Fibroblast of skin of right biceps (primary cell): ENCODE data around the gene DNPEP.
A peak's percentile ranks its signal among the peaks of the same experiment; 100 is the strongest.
"Not testable (repeated sequence)": the region's sequence is repeated elsewhere in the genome, so short reads cannot be mapped to it uniquely, and the experiment has no call there.

Experiments used
- DNase-seq: peaks from one replicate; pipeline ENCODE4 v3.0.0-alpha.2; 2013

Gene DNPEP

GRCh38 chr2:219418155-219419011 is 30.7 kb upstream of the DNPEP start, which contains the start of gene DES:
TSS of gene DES (plus strand) at chr2:219418377. CDS start at chr2:219418463, 86 bp downstream.
- no peak for DNase-seq

DNA sequence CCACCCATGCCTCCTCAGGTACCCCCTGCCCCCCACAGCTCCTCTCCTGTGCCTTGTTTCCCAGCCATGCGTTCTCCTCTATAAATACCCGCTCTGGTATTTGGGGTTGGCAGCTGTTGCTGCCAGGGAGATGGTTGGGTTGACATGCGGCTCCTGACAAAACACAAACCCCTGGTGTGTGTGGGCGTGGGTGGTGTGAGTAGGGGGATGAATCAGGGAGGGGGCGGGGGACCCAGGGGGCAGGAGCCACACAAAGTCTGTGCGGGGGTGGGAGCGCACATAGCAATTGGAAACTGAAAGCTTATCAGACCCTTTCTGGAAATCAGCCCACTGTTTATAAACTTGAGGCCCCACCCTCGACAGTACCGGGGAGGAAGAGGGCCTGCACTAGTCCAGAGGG is 29.7 kb upstream of the DNPEP start:
- DNase-seq: no peak

GRCh38 chr2:219416938-219417337 is 29.2 kb upstream of the DNPEP start:
- no peak for DNase-seq

GRCh38 chr2:219416235-219416602 is 28.5 kb upstream of the DNPEP start:
- no peak for DNase-seq

DNA sequence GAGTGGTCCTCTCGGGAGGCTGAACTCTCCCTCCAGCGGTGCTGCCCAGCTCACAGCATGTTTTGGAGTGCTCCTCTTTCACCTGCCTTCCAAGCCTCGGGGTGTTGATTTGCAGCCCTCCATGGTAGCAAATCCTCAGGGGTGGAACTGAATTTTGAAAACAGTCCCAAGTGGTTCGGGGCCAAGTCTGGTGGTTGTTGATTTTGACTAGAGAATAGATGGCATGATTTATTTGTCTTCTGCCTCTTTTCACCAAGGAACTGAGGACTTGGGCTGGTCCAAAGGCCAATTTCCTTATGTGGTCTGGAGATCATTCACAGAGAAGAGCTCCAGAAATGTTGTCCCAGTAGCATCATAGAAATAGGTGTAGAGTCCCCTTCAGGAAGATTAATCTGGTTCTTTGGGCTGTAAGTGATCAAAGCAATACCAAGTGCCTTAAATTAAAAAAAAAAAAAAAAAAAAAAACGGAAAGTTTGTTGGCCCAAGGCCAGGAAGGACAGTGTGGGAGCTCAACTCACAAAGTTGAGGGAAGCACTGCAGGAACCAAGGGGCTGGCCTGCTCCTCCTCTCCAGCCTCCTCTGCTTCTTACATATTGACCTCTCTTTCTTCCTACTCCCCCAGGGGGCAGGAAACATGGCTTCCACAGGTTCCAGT is 28.0 kb upstream of the DNPEP start:
- DNase-seq: no peak

DNA sequence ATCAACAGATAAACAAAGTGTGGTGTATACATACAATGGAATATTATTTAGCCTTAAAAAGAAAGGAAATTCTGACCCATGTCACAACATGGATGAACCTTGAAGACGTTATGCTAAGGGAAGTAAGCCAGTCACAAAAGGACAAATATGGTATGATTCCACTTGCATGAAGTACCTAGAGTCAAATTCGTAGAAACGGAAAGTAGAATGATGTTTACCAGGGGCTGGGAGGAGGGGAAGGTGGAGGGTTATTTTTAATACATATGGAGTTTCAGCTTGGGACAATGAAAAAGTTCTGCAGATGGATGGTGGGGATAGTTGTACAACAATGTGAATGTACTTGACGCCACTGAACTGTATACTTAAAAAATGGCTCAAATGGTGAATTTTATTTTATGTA is 27.1 kb upstream of the DNPEP start:
- no peak for DNase-seq

GRCh38 chr2:219410390-219410789 is 22.7 kb upstream of the DNPEP start:
- DNase-seq: no peak

DNA sequence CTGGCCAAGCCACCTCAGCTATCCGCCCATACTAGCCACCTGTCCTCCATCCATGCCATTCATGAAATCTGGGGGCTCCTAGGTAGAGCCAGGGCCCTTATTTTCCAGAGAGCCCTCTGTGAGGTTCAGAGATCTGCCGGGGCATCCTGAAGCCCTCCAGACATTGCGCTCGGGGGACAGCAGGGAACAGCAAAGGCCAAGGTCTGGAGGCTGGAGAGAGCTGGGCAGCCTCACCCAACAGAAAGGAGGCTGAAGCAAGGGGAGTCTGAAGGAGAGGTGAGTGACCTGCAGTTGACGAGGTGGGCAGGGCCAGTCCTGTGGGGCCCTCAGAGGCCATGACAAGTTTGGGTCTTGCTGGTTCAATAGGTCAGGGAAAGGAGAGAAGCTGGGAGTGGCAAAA is 21.9 kb upstream of the DNPEP start:
- DNase-seq: no peak

- peak; percentile 68 for DNase-seq
Observed at GRCh38 chr2:219408631-219409030, 20.9 kb upstream of the DNPEP start.

GRCh38 chr2:219408204-219408603 is 20.5 kb upstream of the DNPEP start:
- DNase-seq: peak; percentile 28

GRCh38 chr2:219407343-219407742 is 19.6 kb upstream of the DNPEP start:
- DNase-seq: not testable (repeated sequence)

GRCh38 chr2:219406861-219407230 is 19.1 kb upstream of the DNPEP start:
- peak; percentile 99 for DNase-seq

DNA sequence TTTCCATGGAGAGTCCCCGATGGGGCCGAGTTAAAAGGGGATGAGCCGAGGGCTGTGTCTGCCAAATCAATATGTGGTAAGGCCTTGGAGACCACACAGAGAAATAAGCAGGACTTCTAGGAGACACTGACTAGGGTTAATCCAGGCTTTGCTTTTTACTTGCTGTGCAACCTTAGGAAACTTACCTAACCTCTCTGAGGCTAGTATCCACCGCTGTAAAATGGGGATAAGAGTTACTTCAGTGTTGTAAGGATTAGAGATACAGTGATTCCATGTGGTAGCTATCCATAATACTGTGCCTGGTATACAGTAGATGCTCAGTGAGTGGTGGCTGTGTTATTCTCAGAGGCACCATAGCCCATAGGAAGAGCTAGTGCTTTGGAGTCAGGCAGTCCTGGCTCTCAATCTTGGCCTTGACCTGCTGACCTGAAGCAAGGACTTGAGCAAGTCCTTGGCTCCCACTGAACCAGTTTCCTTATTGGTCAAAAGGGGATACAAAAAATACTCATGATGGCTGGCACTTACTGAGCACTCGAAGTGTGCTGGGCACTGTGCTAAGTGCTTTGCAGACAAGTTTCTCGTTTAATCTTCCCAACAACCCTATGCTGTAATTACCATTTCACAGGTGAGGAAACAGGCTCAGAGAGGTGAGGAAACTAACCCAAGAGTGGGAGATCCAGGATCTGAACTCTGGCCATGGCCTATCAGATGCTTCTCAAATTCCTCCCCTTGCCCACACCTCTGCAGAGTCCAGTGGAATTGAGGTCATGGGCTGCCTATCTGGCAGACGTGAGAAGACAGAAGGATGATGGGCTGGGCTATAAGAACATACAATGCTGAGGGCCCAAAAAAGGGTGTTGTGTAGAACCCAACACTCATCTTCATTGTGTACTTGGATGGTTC is 18.5 kb upstream of the DNPEP start:
- DNase-seq: no peak

DNA sequence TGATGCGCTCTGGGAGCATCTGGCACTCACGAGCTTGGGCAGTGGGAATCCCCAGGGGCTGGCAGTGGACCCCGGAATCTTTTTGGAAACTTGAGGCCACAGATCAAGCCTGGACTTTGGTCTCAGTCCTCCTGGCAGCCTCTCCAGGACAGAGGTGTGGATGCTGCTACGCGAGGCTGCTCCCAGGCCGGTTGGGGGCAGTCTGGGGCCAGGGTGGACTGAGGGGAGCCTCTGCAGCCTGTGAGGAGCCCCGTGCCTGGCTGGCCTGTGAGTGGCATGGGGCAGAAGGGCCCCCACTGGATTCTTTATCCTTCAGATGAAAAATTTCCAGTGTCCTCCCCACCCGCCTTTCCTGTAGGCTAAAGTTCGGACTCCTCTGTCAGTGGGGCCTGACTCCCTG is 17.7 kb upstream of the DNPEP start:
- DNase-seq: peak; percentile 53

DNA sequence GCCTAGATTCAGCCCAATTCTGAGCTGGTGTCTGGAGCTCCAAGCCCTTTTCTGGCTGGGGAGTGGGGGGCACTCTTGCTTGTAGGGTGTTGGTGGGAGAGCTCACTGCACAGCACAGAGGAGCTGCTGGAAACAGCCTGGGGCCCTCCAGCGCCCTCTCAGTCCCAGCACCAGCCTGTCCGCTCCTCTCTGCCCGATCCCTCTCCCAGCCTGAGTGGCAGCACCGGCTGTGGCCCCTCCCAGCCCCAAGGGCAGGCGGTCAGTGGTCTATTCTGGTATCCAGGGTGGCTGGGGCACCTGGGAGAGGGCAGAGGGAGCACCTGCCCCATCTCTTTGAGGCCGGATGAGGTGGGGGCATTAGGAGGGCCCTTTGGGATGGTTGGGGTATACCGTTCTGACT is 17.2 kb upstream of the DNPEP start:
- DNase-seq: no peak

GRCh38 chr2:219404291-219404910 is 16.7 kb upstream of the DNPEP start:
- DNase-seq: no peak

- no peak for DNase-seq
Observed at GRCh38 chr2:219403861-219404260, 16.1 kb upstream of the DNPEP start.

DNA sequence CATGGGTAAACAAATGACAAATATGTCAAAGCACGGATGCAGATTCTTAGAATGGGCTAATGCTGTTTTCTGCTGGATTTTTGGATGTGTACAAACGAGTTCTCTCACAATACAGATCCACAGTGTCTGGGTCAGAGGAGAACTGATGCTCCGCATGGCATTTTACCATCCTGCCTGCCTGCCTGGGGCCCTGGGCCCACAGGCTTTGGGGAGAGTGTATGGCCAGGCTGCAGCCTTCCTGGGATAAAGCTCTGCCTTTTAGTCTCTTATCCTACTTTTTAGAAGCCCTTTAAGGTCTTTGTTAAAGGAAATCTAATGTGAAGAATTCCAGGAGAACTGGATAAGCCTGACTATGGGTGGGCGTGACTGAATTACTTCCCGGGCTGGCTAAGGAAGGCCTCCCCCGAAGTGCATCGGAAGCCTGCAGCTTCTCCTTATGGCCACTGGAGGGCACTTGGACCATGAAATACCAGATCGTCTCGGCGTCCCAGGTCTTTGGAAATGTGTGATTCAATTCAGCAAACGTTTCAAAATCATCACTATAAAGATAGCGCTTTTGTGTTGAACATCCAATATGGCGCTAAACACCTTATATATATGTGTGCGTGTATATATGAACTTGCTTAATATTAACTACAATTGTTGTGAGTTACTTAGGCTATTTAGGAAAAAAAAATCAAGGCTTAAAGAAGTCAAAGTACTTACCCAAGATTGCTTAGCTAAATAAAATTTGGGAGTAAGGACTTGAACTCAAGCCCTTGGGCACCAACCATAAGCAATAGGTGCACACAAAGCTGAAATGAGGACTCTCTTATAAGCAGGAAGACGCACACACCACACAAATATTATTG is 15.2 kb upstream of the DNPEP start:
- peak; percentile 89 for DNase-seq

DNA sequence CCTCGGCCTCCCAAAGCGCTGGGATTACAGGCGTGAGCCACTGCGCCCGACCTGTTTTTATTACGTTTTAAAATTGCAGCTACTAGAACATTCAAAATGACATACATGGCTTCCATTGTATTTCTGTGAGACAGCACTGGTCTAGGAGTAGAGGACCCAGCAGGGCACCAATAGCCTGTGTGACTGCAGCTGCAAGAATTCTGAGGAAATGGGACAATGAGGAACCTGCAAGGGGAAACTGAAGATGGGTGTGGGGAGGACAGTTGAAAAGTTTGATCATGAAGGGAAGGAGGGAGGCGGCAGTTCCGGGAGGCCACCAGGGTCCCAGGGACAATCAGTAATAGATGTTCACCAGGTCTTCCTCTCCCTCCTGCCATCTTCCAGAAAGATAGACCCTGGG is 13.9 kb upstream of the DNPEP start:
- no peak for DNase-seq

DNA sequence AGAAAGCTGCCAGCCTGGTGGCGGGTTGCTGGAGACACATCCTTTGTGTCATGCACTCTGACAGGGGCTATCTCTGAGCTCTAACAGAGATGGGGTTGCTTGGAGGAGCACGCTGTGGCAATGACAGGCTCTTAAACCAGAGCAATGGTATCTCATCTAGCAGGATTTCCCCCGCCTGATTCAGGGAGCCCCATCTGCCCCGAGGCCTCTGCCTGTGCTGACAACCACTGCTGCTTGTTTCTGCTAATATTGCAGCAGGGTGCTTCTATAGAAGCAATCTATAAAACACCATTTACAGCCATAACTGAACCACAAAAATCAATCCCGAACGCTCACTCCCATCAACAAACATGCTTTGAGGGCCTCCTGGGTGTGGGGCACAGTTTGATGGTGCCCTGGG is 12.8 kb upstream of the DNPEP start:
- DNase-seq: no peak

- DNase-seq: no peak
Observed at GRCh38 chr2:219399716-219400478, 12.2 kb upstream of the DNPEP start.
